C4-2B (cell line): ENCODE data around the gene HSF2.

Source experiments
- H3K27ac ChIP-seq: fragments of 450-650 bp; 2 replicates; pipeline ENCODE4 v1.5.1; 2017
- ZFX ChIP-seq: fragments of 450-650 bp; IDR thresholded peaks from 2 replicates; pipeline ENCODE4 v1.6.1; 2017
- TF ChIP-seq, protein P1 (sequence below): fragments of 450-650 bp; conservative IDR thresholded peaks from 2 replicates; pipeline ENCODE4 v1.5.1; 2017; ENCODE audit warnings: mild to moderate bottlenecking

HSF2 gene

DNA sequence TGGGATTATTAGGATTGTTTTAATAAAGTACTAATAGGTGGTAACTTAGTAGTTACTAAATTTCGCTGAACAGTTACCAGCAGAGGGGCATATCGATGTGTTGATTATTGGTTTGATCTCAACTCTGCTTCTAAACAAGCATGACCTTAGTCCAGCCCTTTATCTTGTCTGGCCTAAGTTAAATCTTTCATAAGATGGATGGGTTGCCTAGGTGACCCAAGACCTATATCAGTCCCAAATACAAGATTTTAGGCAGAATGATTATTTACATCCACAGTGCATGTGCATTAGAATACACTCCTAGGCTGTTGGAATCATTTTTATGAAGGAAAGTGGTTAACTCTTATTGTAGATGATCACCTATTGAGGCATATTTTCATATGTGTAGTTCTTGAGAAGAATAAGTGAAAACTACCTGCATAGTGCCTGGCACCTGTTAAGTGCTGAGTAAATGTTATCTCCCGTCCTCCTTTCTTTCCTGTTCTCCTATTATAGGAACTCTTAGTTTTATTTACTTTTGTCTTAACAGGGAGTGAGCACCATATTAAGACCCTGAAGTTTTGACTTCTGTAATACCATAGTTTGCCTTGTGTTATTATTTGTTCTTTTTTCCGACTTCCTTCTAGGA is 1.1 kb downstream of the HSF2 start:
- TF ChIP-seq, protein P1, sequence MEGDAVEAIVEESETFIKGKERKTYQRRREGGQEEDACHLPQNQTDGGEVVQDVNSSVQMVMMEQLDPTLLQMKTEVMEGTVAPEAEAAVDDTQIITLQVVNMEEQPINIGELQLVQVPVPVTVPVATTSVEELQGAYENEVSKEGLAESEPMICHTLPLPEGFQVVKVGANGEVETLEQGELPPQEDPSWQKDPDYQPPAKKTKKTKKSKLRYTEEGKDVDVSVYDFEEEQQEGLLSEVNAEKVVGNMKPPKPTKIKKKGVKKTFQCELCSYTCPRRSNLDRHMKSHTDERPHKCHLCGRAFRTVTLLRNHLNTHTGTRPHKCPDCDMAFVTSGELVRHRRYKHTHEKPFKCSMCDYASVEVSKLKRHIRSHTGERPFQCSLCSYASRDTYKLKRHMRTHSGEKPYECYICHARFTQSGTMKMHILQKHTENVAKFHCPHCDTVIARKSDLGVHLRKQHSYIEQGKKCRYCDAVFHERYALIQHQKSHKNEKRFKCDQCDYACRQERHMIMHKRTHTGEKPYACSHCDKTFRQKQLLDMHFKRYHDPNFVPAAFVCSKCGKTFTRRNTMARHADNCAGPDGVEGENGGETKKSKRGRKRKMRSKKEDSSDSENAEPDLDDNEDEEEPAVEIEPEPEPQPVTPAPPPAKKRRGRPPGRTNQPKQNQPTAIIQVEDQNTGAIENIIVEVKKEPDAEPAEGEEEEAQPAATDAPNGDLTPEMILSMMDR = no peak
- no peak for TF ChIP-seq ZFX
- H3K27ac ChIP-seq = peak overlapping the region; percentile 90

DNA sequence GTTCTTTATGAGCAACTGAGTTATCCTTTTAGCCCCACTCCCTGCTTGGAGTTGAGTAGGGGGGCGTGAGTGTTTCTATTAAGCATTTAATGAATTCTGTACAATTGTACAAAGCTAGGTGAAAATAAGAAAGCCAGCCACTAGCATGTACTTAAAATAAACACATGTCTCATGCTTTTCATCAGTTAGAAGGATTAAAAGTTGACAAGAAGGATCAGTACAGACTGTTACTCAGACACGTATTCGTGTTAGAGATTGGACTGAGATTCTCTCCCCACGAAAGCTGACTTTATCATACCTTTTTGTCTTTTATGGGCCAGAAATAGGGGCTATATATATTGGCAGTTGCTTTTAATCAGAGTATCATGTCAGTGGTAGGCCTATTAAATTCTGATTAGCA is 1.7 kb downstream of the HSF2 start:
- TF ChIP-seq, protein P1 = no peak
- TF ChIP-seq ZFX = no peak
- H3K27ac ChIP-seq = no peak overlapping the region

DNA sequence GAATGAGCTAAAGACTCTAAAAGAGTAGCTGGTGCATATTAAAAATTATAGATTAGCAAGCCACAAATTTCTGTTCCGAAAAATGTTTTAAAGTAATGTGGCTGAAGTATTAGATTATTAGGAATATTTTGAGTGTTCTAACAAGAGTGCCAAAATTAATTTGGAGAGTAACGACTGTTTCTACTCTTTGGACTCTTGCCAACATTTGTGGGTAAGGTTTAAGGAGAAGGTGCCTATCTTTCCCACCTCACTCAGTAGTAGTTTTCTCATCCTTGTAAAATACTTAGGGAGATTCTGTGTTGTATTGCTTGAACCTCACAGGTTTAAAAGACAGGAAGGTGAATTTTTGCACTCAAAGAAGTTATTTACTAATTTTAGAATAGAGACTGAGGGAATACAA is 5.0 kb downstream of the HSF2 start:
- H3K27ac ChIP-seq = no peak overlapping the region
- TF ChIP-seq, protein P1 = no peak
- no peak for TF ChIP-seq ZFX

- H3K27ac ChIP-seq = no peak overlapping the region
- TF ChIP-seq, protein P1 = no peak
- TF ChIP-seq ZFX = no peak
Measured at GRCh38 chr6:122405417-122405816, 6.0 kb downstream of the HSF2 start.

DNA sequence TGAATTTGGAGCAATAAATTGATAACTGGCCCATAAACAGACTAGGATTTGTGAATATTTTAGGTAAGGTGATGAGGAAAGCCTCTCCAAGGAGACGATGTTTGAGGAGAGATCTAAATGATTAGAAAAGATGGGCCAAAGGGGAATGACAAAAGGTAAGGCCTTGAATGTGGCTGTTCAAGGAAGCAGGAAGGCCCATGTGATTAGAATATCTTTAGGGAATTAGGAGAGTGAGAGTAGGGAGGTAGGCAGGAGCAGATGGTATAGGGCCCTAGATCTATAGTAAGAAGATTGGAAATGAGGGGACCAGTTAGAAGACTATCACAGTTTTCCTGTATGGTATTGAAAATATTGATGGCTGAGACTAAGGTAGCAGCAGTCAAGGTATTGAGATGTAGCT is 6.7 kb downstream of the HSF2 start:
- TF ChIP-seq, protein P1 = no peak
- TF ChIP-seq ZFX = no peak
- no peak overlapping the region for H3K27ac ChIP-seq

DNA sequence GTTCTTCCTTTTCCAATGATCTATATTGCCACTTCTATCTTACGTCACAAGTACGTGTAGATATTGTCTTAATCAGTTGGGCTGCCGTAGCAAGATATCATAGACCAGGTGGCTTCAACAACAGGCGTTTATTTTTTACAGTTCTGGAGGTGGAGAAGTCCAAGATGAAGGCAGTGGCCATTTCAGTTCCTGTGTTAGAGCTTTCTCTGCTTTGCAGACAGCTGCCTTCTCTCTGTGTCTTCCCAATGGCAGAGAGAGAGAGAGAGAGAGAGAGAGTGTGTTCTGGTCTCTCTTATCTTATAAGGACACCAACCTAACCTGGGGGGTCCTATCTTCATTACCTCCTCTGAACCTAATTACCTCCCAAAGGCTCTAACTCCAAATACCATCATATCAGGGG is 8.3 kb downstream of the HSF2 start:
- no peak for TF ChIP-seq ZFX
- TF ChIP-seq, protein P1 = no peak
- no peak overlapping the region for H3K27ac ChIP-seq

DNA sequence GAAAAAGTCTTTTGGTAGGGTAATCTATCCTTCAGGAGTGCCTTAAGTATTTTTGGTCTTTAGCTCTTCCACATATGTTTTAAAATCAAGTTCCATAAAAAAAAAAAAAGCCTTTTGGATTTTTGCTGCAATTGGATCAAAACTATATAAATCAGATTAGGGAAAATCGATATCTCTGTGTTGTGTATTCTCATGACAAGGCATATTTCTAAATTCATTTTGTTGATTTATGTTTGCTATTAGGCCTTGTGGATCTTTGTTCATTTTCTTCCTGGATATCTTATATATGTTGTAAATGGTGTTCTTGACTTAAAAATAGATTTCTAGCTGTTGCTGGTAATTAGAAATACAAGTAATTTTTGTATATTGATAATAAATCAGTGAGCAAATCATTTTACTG is 8.8 kb downstream of the HSF2 start:
- no peak for TF ChIP-seq ZFX
- TF ChIP-seq, protein P1 = no peak
- H3K27ac ChIP-seq = no peak overlapping the region
